ENCODE measurements around the gene TBC1D20. TPM values are rescaled to one million over a fixed set of nuclear protein-coding genes. Genes with fewer than 3 reads are reported as not detected.
A peak's percentile ranks its signal among the peaks of the same experiment; 100 is the strongest.

The TBC1D20 gene
- polyA plus RNA-seq, 3 donors, result 11.6 to 27.3 (median 25.0) TPM

GRCh38 chr20:409697-410559 lies 52.4 kb downstream of the TBC1D20 start:
- 60 to 81% (median 80%) methylated on average over 14 of the region's 14 CpGs for WGBS, 3 donors
- H3K27ac ChIP-seq (ENCODE audit: low read depth, low read length), result no peak overlapping the region

DNA sequence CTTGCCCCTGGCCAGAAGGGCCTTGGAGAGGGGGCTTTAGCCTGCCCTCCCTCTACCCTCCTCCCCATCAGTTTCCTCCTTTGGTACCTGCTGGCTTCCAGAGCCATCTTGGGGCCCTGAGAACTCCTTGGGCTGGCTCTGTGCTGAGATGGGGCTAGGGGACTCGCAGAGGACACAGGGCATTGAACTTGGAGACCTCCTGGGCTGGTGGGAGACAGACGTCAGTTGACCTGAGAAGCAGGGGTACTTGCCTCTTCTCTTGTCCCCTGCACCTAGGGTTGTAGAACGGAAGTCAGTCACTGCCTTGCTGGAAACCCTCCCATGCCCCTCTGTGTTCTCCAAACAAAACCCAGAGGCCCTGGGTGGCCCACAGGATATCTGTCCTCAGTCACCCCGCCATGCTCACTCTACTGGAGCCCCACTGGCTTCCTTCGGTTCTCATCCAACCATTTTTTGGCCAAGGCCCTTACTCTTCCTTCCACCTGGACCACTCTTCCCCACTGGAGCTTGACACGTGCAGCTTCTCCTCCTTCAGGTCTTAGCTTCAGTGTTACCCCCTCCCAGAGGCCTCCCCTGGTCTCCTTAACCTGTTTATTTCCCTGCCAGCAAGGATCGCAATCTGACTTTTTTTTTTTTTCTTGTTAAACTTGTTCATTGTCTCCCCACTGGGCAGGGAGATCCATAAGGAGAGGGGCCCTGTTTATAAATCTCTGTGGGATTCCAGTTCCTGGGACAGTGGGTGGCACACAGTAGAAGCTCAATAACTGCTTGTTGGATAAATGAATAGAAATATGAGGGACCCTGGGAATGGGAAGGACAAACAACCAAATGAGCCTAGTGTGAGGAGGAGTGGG lies 53.3 kb downstream of the TBC1D20 start:
- 3 to 18% (median 12%) methylated on average over 7 of the region's 7 CpGs for WGBS, 3 donors
- H3K27ac ChIP-seq (ENCODE audit: low read depth, low read length), result no peak overlapping the region

- 1% methylated on average over 36 to 78 of the region's 87 CpGs for WGBS, 3 donors
- peak within 1 kb of the TSS; percentile 34 for H3K27ac ChIP-seq (ENCODE audit: low read depth, low read length)
Measured at GRCh38 chr20:407953-408842, 54.1 kb downstream of the TBC1D20 start, which contains the start of gene RBCK1. TSS of gene RBCK1 (plus strand) at chr20:408299. CDS start at chr20:408758, 459 bp downstream.

- WGBS, 3 donors, result 8 to 13% (median 11%) methylated on average over 29 to 45 of the region's 45 CpGs
Measured at GRCh38 chr20:407133-407952, 55.0 kb downstream of the TBC1D20 start.

DNA sequence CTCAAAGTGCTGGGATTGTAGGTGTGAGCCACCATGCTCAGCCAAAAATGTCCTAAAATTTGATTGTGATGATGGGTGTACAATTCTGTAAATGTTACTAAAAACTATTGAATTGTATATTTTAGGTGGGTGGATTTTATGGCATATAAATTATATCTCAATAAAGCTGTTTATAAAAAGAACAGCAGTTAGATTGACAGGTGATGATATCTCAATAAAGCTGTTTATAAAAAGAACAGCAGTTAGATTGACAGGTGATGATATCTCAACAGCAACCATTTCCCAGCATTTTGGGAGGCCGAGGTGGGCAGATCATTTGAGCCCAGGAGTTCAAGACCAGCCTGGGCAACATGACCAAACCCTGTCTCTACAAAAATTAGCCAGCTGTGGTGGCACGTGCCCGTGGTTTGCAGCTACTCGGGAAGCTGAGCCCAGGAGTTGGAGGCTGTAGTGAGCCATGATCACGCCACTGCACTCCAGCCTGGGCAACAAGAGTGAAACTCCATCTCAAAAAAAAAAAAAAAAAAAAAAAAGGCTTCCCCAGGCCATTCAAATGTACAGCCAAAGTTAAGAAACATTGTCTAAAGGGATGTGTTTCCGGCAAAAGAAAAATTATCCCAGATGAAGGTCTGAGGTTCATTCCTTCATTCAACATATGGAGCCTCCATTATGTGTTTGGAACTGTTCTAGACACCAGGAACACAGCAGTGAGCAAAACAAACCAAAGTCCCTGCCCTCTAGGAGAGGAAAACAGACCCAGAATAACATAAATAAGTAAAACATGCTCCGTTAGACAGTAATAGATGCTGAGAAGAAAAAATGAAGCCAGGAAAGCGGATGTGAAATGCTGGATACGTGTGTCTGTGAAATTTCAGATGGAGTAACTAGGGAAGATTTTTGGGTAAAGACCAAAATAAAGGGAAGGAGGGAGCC lies 55.9 kb downstream of the TBC1D20 start:
- 87 to 94% (median 92%) methylated on average over 9 of the region's 9 CpGs for WGBS, 3 donors
- H3K27ac ChIP-seq (ENCODE audit: low read depth, low read length), result no peak overlapping the region

More at GRCh38 chr20:407133-407952, 55.0 kb downstream of the TBC1D20 start:
- H3K27ac ChIP-seq (ENCODE audit: low read depth, low read length), result no peak overlapping the region

DNA sequence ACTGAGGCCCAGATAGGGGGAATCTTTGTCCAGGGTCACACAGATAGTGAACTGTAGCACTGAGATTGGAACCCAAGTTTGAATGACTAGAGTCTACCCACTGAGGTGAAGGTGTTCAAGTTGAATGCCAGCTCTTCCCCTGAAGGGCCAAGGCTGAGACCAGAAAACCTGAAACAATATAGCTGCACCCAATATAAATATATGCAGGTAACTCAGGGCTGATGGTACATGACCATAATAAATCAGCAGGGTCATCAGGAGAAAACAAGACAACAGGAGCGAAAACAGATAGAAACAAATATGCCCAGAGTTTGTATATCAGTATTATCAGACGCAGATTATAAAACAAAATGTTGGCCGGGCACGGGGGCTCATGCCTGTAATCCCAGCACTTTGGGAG lies 58.2 kb downstream of the TBC1D20 start:
- WGBS, 3 donors, result 79 to 97% (median 96%) methylated on average over 4 of the region's 4 CpGs
- H3K27ac ChIP-seq (ENCODE audit: low read depth, low read length), result no peak overlapping the region

GRCh38 chr20:403582-403957 lies 58.8 kb downstream of the TBC1D20 start:
- no peak overlapping the region for H3K27ac ChIP-seq (ENCODE audit: low read depth, low read length)
- 98 to 100% (median 99%) methylated on average over 3 of the region's 3 CpGs for WGBS, 3 donors

- WGBS, 3 donors, result 88 to 97% (median 95%) methylated on average over 6 of the region's 6 CpGs
- no peak overlapping the region for H3K27ac ChIP-seq (ENCODE audit: low read depth, low read length)
Measured at GRCh38 chr20:402898-403581, 59.3 kb downstream of the TBC1D20 start.

GRCh38 chr20:402496-402885 lies 59.8 kb downstream of the TBC1D20 start:
- 84 to 88% (median 86%) methylated on average over 2 of the region's 2 CpGs for WGBS, 3 donors

GRCh38 chr20:401682-402495 lies 60.4 kb downstream of the TBC1D20 start:
- 56 to 83% (median 81%) methylated on average over 9 of the region's 9 CpGs for WGBS, 3 donors
- no peak overlapping the region for H3K27ac ChIP-seq (ENCODE audit: low read depth, low read length)

More at GRCh38 chr20:402496-402885, 59.8 kb downstream of the TBC1D20 start:
- no peak overlapping the region for H3K27ac ChIP-seq (ENCODE audit: low read depth, low read length)

GRCh38 chr20:400454-401275 lies 61.7 kb downstream of the TBC1D20 start:
- H3K27ac ChIP-seq (ENCODE audit: low read depth, low read length), result no peak overlapping the region
- 63 to 78% (median 70%) methylated on average over 5 of the region's 5 CpGs for WGBS, 3 donors

GRCh38 chr20:400128-400453 lies 62.2 kb downstream of the TBC1D20 start:
- no peak overlapping the region for H3K27ac ChIP-seq (ENCODE audit: low read depth, low read length)
- 52 to 78% (median 71%) methylated on average over 2 of the region's 2 CpGs for WGBS, 3 donors

DNA sequence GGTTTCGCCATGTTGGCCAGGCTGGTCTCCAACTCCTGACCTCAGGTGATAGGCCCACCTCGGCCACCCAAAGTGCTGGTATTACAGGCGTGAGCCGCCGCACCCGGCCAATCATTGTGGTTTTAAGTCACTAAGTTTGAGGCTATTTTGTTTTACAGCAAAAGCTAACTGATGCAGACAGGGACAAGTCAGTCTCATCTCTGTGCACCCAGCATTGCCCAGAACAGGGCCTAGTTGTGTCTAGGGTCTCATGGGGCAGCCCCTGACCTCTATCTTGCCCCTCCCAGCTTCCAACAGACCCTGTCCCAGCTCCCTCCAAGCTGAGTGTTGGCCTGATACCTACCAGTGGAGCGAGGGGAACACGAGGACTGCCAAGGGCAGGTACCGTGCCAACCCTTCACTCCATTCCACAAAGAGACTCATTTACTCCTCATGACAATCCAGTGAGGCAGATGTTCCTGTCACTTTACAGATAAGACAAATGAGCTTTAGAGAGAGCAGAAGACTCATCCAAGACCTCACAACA lies 63.1 kb downstream of the TBC1D20 start:
- 91 to 95% (median 93%) methylated on average over 9 of the region's 9 CpGs for WGBS, 3 donors
- H3K27ac ChIP-seq (ENCODE audit: low read depth, low read length), result no peak overlapping the region

Measured in adipose tissue (tissue), 3 donors.